Cardiac fibroblast (primary cell): ENCODE measurements around the gene EME1.

Source experiments
- DNase-seq, 2 donors: peaks; one replicate each; pipeline versions ENCODE4 v3.0.0 to v3.0.0-alpha.2; 2010; ENCODE audit warnings: low read depth in 2 of 2
- H3K4me3 ChIP-seq, 2 donors: replicated peaks in 1 of 2; 1 replicate in 1 of 2; 2 replicates in 1 of 2; pipeline ENCODE4 v1.5.1; 2011; ENCODE audit warnings: low read depth in 2 of 2, low read length in 2 of 2, mild to moderate bottlenecking in 2 of 2, moderate library complexity in 1 of 2
- CTCF ChIP-seq: IDR thresholded peaks from one replicate; pipeline ENCODE4 v1.5.1; 2011; ENCODE audit warnings: low read depth, mild to moderate bottlenecking, low read length, inconsistent platforms

The EME1 gene

GRCh38 chr17:50344731-50345365, 28.2 kb upstream of the EME1 start:
- H3K4me3 ChIP-seq: no peak overlapping the region
- no peak for DNase-seq
- no peak for TF ChIP-seq CTCF

GRCh38 chr17:50345432-50346312, 27.4 kb upstream of the EME1 start, which contains the start of gene XYLT2:
Gene XYLT2 (plus strand): TSS chr17:50346126. CDS start chr17:50346141, 15 bp downstream.
- H3K4me3 ChIP-seq: peak within 1 kb of the TSS; percentile 71 to 90
- TF ChIP-seq CTCF: no peak
- peak; percentile 73 to 84 for DNase-seq

- TF ChIP-seq CTCF: no peak
- H3K4me3 ChIP-seq: peak overlapping the region; percentile 71 to 90
- no peak for DNase-seq
These were observed 26.5 kb upstream of the EME1 start for GRCh38 chr17:50346313-50347116.

GRCh38 chr17:50347117-50347893, 25.7 kb upstream of the EME1 start:
- DNase-seq: no peak
- no peak for TF ChIP-seq CTCF
- H3K4me3 ChIP-seq: peak overlapping the region; percentile 71 to 90

- peak overlapping the region in 1 of 2 donors; percentile 71 for H3K4me3 ChIP-seq
- TF ChIP-seq CTCF: no peak
- no peak for DNase-seq
These were observed 25.1 kb upstream of the EME1 start for GRCh38 chr17:50347894-50348291.
